A204.1 (cell line): Measurements from ENCODE around the gene OBSCN.
A peak's percentile ranks its signal among the peaks of the same experiment; 100 is the strongest.
"Not testable (repeated sequence)": the region's sequence is repeated elsewhere in the genome, so short reads cannot be mapped to it uniquely, and the experiment has no call there.

Source experiments
- FAIRE-seq: peaks from 2 replicates; lab custom pipeline; 2012; peaks lifted over from hg19 to GRCh38; lab: Jason Lieb, UNC

Gene OBSCN

DNA sequence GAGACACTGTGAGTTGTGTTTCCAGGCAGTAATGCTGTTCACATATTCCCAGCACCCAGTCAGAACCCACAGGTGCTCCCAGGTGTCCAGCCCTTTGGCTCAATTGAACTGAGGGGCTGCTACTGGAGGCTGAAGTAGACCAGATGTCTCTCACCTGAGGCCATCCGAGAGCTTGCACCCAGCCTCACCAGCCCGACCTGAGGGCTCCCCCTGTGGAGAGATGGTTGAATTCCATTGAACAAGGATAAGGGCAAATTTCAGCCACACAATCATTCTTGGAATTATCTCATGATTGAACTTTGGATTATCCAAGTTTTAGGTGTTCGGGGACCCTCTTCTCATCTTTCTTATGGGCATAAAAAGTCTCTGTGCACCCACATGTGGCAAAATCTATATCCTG, 52.1 kb downstream of the OBSCN start:
- no peak for FAIRE-seq

DNA sequence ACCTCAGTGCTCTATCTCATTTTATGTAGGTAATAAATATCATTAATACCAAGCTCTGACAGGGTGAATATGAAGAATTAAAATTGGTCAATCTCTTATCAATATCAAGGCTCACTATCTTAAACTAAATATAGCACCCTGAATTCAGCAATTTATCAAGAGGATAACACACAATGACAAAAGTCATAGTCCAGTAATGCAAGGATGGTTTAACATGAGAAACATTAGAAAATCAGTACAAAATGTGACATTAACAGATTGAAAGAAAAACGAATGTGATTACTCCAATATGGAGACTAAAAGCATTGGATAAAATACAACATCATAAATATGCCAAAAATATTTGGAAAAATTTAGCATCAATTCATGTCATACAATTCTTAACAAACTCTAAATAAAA, 53.9 kb downstream of the OBSCN start:
- no peak for FAIRE-seq

- FAIRE-seq = no peak
Observed at GRCh38 chr1:228262475-228262874, 54.6 kb downstream of the OBSCN start.

DNA sequence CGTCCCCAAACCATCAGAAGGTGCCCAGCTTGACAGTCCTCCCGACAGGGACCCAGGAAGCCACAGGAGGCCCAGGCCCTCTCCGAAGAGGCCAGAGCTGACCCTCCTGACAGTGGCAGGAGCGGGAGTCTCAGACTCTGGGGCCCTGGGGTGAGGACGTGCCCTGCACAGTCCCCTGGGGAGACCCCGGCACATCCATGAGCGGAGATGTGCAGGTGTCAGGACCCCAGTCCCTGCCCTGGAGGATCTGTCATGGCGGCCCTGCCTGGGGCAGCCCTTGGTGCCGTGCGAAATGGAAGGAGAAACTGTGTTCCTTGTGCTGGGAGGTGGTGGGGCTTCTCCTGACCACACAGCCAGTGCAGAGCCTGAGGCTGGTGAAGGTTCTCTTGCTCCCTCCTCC, 55.8 kb downstream of the OBSCN start:
- FAIRE-seq = no peak

DNA sequence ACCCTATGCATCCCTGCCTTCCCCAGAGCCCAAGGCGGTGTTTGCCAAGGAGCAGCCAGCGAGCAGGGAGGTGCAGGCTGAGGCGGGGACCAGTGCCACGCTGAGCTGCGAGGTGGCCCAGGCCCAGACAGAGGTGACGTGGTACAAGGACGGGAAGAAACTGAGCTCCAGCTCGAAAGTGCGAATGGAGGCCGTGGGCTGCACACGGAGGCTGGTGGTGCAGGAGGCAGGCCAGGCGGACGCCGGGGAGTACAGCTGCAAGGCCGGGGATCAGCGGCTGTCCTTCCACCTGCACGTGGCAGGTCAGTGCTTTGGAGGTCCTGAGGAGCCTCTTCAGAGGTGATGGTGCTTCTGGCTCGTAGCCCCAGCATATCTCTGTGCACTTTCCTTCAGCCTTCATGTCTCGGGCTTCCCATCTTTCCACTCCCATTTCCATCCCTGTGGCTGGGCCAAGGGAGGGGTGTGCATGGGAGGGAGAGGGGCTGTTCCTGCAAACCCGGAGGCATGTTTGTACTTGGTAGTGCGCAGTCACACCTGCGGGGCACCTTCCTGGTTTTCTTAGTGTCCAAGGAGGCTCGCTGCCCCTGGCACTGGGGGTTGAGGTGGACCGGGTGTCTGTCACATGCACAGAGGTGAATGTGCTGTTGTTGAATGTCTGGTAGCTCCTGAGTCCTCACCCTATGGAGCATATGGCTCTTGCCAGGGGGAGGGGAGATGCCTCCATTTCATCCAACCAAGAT, 56.4 kb downstream of the OBSCN start:
- no peak for FAIRE-seq

DNA sequence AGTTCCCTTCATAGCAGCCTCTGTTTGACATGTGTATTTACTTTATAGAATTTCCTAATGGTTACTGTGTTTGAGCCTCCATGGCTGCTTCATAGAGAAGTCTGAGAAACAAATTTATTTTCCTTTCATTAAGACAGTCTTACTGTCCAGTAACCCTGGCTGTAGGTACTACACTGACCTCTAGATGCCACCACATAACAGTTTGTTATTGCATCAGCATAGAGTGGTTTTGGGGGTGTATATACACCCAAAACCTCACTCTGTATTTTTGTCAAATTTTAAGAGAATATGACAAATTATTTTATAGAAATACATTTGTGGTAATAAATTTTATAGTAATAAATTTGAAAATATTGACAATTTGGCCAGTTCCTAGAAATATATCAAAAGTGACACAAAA, 57.3 kb downstream of the OBSCN start:
- peak; percentile 83 for FAIRE-seq

- FAIRE-seq = no peak
Observed at GRCh38 chr1:228267962-228268880, 60.4 kb downstream of the OBSCN start.

- no peak for FAIRE-seq
Observed at GRCh38 chr1:228268881-228269265, 61.0 kb downstream of the OBSCN start.

- not testable (repeated sequence) for FAIRE-seq
Observed at GRCh38 chr1:228269431-228269830, 61.6 kb downstream of the OBSCN start.

DNA sequence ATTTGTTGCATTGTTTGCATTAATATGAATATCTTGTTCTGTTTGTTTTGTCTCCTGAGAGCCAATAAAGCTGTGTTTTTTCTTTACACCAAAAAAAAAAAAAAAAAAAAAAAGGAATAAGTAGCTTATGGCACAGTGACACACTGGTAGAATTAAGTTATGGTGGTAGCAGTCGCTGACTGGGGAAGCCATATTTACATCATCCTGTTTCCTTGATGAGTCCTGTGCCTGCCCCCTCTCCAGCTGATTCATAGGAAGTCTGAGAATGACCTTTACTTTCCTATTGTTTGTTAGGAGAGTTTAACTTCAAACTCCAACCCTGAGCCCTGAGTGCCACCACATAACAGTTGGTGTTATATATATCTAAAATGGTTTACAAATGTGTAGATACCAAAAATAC, 62.2 kb downstream of the OBSCN start:
- FAIRE-seq = no peak

GRCh38 chr1:228271701-228272251, 63.9 kb downstream of the OBSCN start:
- FAIRE-seq = no peak

DNA sequence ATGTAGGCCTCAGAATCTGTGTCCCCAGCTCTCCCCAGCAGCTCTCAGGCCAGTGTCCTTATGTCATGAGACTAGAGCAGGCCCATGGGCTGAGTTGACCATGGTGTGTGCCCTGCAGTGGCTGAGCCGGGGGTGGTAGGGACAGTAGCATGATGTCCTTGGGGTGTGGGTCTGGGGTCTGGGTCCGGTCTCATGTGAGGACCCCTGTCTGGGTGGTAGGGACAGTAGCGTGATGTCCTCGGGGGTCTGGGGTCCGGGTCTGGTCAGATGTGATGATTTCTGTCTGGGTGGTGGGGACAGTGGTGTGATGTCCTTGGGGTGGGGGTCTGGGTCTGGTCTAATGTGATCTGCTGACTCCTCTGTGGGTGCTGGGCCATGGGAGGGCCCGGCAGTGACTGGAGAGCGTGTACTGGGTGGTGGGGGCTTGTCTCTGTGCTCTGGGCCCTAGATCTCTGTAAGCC, 64.5 kb downstream of the OBSCN start:
- FAIRE-seq = no peak

- FAIRE-seq = no peak
Observed at GRCh38 chr1:228272831-228273571, 65.2 kb downstream of the OBSCN start.

DNA sequence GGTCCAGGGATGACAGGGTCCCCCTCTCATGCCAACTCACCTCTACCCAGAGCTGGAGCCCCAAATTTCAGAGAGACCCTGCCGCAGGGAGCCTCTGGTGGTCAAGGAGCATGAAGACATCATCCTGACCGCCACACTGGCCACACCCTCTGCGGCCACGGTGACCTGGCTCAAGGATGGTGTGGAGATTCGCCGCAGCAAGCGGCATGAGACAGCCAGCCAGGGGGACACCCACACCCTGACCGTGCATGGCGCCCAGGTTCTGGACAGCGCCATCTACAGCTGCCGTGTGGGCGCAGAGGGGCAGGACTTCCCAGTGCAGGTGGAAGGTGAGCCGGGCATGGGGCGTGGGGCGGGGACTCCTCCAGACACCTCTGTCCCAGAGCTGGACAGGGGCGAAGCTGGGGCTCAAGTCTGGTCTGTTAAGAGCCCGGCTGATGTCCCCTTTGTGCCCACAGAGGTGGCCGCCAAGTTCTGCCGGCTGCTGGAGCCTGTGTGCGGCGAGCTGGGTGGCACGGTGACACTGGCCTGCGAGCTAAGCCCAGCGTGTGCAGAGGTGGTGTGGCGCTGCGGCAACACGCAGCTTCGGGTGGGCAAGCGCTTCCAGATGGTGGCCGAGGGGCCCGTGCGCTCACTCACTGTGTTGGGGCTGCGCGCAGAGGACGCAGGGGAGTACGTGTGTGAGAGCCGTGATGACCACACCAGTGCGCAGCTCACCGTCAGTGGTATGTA, 66.0 kb downstream of the OBSCN start:
- FAIRE-seq = no peak

- FAIRE-seq = no peak
Observed at GRCh38 chr1:228274452-228275178, 66.8 kb downstream of the OBSCN start.

GRCh38 chr1:228275179-228275429, 67.3 kb downstream of the OBSCN start:
- no peak for FAIRE-seq

GRCh38 chr1:228275430-228276173, 67.8 kb downstream of the OBSCN start:
- FAIRE-seq = no peak

- no peak for FAIRE-seq
Observed at GRCh38 chr1:228276174-228276831, 68.5 kb downstream of the OBSCN start.

- no peak for FAIRE-seq
Observed at GRCh38 chr1:228276901-228277490, 69.2 kb downstream of the OBSCN start.
